HG03442 (cell line): ENCODE results near the gene STRA6.

ENCODE experiments used
- ATAC-seq: cut with Tn5 transposase; IDR thresholded peaks from one replicate; pipeline ENCODE4 v1.9.1; 2021; ENCODE audit warnings: mild to moderate bottlenecking, moderate library complexity; ENCODE audit not compliant: unreplicated experiment

STRA6 gene

GRCh38 chr15:74228723-74229081 is 26.1 kb upstream of the STRA6 start:
- ATAC-seq: no peak

GRCh38 chr15:74227968-74228722 is 25.6 kb upstream of the STRA6 start:
- no peak for ATAC-seq

GRCh38 chr15:74226761-74227540 is 24.4 kb upstream of the STRA6 start:
- ATAC-seq: no peak

- no peak for ATAC-seq
Observed at GRCh38 chr15:74225928-74226327, 23.3 kb upstream of the STRA6 start.

- ATAC-seq: no peak
Observed at GRCh38 chr15:74222240-74223119, 19.9 kb upstream of the STRA6 start.

- ATAC-seq: no peak
Observed at GRCh38 chr15:74221399-74222239, 19.0 kb upstream of the STRA6 start.

- ATAC-seq: no peak
Observed at GRCh38 chr15:74220475-74221248, 18.1 kb upstream of the STRA6 start.

- no peak for ATAC-seq
Observed at GRCh38 chr15:74217907-74218885, 15.6 kb upstream of the STRA6 start.

GRCh38 chr15:74216949-74217348 is 14.4 kb upstream of the STRA6 start:
- ATAC-seq: no peak

- no peak for ATAC-seq
Observed at GRCh38 chr15:74215958-74216357, 13.4 kb upstream of the STRA6 start.

- no peak for ATAC-seq
Observed at GRCh38 chr15:74214324-74215021, 11.9 kb upstream of the STRA6 start.

- no peak for ATAC-seq
Observed at GRCh38 chr15:74213858-74214284, 11.3 kb upstream of the STRA6 start.

- ATAC-seq: no peak
Observed at GRCh38 chr15:74212494-74212893, 9.9 kb upstream of the STRA6 start.

- ATAC-seq: no peak
Observed at GRCh38 chr15:74211656-74212055, 9.1 kb upstream of the STRA6 start.

- ATAC-seq: no peak
Observed at GRCh38 chr15:74210729-74211128, 8.1 kb upstream of the STRA6 start.

- no peak for ATAC-seq
Observed at GRCh38 chr15:74209997-74210671, 7.5 kb upstream of the STRA6 start.

GRCh38 chr15:74209560-74209958 is 7.0 kb upstream of the STRA6 start:
- no peak for ATAC-seq
